Embryonic facial prominence (tissue), 1 donor: ENCODE results near the gene HMCN1.

ENCODE experiments used
- DNase-seq: peaks from one replicate; pipeline ENCODE4 v3.0.0-alpha.2; 2016; ENCODE audit errors: extremely low spot score

Gene HMCN1

DNA sequence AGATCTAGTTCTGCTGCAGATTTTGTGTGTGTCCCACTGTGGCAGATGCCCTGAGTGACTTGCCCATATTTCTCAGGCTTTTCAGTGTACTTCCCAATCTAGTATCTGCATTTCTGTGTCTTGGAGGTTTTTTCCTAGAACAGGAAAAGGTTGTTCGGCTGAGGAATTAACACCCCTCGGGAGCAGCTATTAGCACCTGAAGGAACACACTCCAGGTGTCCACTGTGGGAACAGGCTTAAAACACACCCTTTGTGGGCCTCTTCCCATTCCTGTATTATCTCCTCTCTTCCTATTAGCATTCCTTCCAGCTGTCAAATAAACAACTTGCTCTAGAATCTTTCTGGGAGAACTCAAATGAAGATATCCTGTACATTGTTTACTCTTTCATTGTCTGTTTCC lies 178.3 kb downstream of the HMCN1 start:
- no peak for DNase-seq

DNA sequence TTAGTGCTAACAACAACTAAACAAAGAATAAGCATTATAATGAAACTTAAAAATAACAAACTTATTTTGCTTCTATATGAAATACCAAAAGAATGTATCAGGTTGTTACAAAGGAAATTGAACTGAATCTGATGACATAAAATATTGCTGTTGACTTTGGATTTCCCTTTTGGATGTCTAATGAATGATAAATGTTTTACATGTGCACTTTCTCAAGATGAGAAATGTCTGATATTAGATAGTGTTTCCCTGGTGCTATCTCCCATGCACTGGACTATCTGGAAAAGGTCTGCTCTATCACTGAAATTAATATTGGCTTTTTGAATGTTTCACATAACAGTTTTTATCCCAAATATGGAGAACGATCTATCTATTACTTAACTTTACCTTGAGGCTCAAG lies 179.9 kb downstream of the HMCN1 start:
- no peak for DNase-seq

DNA sequence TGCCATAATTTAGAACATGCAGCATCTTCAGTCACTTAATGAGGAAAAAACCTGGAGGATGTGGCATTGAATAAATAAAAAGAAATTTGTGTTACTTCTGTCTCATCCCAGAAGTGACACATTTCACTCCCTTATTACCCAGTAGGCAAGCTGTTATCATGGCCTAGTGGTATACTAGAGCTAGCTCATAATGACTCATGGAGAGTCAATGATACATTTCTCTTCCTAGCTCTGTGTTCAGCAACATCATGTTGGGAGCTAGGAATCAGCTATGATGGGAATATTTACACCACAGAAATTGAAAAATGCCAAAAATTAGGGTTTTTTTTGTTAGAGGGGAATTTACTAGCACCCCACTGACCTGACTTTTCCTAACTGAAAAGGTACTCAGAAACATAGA lies 182.7 kb downstream of the HMCN1 start:
- no peak for DNase-seq

DNA sequence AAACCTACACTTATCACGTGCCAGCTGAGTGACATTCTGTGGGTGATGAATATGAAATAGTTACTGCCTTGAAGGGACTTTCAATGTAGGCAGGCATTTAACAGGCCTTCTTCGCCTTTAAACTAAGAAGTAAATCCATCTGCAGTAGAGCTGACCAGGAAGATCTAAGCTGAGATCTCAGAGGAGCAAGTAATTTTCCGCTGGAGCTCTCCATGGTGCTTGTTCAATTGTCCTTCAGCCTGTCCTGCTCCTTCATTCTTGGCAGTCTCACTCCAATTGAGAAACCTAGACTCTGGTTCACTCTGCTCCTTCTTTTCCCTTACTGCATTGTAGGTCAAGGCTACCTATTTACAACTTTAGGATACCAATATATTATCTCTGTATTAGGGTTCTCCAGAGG lies 183.5 kb downstream of the HMCN1 start:
- DNase-seq = no peak

DNA sequence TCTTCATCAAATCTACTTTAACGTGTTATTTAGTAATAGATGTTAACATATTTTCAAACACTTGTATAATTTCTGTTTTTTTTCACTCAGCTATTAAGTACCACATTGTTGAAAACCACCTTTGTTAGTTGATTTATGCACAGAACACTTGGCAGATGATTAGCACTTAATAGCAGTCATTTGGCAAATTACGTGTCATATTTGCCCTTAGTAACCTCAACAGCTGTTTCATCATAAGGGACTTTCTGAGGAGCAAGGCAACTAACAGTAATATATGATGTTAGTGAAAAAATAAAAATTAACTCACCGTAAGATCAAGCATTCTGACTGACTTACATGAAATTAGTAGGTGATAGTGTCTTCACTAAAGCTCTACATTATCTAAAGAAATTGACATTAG lies 186.4 kb downstream of the HMCN1 start:
- no peak for DNase-seq

DNA sequence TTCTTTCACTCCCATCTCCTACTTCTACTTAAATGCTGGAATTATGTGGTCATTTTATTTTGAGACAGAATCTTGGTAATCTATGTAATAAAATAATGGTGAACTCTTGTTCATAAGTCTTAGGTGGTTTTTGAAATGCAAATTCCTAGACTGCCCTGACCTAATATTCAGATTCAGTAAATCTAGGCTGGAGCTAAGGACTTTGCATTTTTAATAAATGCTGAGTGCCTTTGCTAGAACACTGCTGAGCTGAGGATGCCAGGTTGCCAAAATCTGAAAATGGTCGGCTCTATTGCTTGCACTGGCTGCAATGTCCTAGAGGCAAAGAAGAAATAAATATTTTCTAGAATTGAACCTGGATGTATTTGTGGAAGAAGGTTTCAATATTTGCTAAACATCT lies 187.4 kb downstream of the HMCN1 start:
- no peak for DNase-seq

DNA sequence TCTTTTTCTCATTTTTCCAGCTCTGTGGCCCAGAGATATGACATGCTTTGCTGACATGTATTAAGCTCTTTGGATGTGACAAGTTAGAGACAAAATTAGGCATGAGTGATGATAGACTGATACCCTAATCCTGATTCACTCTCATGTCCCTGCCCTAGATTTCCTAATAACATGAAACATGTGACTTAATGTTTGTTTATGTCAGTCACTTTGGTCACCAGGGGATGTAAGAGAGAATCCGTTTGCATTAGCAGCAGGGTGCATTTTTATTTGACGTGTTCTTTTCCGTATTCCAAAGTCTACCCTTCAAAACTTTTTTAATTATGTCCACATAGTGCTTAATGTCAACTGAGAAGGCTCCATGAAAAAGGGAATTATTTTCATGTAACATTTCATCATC lies 192.4 kb downstream of the HMCN1 start:
- no peak for DNase-seq

DNA sequence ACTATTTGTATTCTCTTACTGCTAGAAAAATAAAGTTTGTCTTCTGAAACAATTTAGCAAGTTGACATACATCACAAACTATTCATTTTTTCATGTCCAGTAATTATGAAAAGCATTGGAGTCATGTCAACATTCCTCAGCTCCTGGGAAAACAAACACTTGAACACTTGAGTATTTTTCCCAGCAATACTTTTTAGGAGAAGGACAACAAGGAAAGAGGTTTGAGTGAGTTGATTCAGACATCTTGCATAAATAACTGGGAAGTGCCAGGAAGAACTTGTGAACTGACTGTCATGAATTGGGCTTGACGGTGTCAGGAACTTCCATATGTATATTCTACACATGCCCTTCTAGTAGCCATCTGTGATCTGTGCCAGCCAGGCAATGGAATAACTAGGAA lies 195.6 kb downstream of the HMCN1 start:
- no peak for DNase-seq

DNA sequence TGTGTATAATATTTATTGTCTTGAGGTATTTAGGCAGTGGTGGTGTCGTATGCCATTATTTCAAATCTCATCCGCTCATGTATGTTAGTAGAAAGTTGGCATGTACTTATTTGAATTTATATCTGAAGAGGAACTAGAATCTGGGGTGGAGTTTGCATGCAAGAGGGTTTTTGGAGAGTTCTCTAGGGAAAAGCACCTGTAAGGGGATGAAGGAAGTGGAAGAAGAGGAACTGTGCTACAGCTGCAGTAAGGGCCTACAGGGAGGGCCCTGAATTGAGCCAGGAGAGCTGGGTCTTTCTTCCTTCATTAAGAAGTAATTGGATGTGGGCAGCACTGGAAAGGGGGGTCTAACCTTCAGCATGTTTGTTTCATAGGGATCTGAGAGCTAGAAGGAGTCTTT lies 197.2 kb downstream of the HMCN1 start:
- no peak for DNase-seq

DNA sequence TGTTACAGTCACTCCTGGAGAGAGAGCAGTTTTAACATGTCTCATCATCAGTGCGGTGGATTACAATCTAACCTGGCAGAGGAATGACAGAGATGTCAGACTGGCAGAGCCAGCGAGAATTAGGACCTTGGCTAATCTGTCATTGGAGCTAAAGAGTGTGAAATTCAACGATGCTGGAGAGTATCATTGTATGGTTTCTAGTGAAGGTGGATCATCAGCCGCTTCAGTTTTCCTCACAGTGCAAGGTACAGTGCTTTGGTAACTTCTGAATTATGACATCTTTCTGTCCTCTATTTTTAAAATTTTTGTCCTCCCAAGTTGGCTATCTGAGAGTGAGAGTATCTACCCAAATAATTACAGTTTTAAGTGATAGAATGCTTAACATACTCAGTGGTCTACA lies 199.4 kb downstream of the HMCN1 start:
- no peak for DNase-seq

DNA sequence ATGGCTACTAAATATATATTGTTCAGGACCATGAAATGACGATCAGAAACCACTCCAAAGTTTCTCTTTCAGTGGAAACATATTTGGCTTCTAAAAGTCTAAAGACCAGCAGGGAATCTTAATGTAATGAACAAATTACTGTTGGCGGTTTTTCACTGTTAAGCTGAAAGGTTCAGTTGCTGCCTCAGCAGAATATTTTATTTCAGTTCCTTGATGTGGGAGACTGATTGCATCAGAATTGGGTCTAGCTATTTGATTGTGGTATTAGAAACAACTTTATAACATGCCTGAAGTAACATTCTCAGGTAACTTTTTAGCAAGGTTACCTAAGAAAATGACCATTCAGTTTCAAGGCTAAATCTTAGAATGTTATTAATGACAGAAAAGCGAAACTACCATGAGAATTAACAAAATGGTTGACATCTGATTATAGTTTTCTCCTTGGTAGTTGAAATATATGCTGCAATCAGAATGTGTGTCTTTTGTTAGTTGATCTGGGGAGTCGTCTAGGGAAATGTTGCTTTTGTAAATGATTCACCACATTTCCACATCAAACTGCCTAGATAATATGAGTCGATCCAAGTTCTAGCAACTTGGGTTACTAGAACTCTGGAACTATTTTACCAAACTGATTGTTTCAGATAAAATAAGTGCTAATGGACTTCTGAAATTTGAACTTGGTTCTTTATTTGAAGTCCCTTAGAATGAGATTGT lies 200.4 kb downstream of the HMCN1 start:
- no peak for DNase-seq

DNA sequence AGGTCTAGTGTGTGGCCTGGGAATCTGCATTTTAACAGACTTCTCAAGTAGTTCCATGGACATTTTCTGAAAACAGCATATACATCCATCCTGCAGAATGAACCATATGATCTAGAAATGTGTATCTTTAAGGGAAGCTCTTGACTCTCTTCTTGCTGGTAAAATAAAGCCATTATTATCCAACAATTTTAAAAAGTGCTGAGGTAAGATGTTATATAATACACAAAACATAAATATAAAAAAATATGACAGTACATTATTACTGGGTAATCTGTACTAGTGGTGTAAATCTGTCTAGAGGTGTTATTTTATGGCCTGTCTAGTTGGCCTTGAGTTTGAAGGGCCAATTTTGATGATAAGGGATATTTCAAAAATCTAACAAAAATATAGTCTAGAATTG lies 201.2 kb downstream of the HMCN1 start:
- no peak for DNase-seq

DNA sequence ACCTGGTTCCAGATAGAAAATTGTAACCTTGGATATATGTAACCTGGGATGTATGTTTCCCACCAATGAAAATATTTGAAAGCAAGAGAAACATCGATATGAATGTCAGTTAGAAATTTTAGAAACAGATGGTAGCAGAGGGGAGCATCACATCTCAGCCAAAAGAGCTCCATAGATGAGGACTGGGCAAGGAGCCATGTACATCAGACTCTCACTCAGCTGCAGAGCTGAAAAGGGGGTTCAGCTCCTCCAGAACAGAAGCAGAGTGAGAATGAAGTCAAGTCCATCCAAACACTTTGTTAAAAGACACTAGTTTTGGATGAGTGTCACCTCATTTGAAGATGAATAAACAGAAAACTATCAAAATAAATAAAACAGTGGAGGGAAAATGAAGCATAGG lies 202.4 kb downstream of the HMCN1 start:
- DNase-seq = no peak

DNA sequence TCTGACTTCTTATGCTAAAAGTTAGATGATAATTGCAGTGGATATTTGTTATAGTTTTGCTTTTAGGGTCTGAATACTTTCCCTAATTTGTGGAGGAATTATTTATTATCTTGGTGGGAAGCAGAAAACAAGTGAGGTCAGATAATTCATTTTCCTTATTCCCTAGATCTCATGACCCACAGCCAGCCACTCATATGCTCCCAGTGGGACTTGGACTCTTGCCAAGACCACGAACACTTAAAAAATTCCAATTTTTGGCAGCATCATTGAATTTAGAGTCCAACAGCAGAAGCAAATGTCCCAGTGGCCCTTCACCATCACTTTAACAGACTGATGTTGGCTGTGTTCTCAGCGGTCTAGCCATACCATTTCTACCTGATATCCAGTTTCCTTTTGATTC lies 204.2 kb downstream of the HMCN1 start:
- DNase-seq = no peak

DNA sequence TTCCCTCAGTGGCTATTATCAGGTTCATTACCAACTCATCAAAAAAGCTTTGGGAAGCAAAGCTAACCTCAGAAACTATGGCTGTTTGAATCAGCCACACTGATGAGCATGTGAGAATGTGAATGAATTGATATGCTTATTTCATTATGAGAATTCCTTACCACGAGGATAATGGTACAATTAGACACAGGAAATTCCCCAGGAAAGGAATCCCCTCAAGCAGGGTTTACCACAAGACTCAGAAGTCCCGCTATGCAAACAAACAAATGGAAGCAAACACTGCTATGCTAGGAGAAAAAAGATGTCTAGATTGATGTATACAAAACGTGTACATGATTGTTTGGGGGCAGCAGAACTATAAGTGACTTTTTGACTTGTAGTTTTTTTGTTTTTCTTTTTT lies 205.0 kb downstream of the HMCN1 start:
- no peak for DNase-seq

DNA sequence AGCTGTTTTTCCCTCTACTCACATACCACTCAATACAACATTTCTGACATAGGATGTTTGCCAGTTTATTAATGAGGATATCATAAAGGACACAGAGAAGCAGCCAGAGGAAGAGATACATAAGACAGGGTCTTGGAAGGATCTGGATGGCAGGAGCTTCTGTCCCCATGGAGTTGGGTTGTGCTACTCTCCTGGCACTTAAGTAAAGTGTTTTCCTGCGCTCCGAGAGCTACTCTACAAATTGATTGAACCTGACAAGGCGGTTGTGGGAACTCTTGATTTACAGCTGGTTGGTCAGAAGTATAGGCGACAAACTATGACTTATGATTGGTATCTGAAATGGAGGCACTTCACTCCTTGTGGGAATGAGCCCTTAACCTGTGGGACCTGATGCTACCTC lies 208.8 kb downstream of the HMCN1 start:
- DNase-seq = no peak

DNA sequence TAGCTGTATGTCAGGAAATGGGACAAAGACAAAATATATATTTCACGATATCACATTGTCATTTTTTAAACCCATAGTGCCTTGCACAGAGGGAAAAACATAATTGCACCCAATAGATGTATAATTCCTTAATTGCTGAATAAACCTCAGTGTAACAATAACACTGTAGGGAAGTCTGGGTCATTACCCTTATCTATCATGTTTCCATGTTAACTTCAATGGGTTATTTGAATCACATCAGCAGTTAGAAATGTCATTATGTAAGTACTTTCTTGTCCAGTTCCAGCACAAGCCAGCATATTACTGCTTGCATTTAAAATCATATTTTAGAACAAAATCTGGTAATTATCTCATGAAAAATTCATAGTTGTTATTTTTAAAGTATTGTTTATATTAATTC lies 222.7 kb downstream of the HMCN1 start:
- DNase-seq = no peak

DNA sequence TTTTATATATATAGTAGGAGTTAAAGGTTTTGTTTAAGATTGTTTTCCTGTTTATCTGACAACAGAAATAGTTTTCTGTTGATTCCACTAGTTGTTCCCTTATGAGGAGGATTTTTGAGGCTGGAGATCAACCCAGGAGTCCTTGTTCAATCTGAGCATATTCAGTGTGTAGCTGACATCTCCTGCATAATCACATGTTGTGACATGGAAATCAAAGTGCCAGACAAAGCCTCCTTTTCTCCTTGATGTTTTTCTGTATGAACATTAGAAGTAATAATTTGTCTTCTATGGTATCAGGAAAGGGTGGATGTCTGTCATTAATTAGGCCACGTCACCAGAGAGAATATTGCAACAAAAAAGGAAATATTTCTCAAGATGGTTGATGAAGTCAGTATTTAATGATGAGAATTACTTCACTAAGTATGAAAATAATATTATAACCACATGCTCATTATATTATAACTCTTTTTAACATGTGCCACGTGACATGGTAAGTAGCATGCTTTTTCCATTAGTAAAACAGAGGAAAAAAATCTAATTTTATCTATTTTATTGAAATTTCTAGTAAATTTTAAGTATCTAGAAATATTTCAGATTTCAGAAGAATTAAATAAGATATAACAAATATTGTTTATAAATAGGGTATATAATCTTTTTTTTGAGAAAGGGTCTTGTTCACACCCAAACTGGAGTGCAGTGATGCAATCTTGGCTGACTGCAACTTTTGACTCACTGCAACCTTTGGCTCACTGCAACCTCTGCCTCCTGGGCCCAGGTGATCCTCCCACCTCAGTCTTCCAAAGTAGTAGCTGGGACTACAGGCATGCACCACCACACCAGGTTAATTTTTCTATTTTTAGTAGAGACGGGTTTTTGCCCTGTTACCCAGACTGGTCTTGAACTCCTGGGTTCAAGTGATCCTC lies 223.5 kb downstream of the HMCN1 start:
- DNase-seq = no peak

DNA sequence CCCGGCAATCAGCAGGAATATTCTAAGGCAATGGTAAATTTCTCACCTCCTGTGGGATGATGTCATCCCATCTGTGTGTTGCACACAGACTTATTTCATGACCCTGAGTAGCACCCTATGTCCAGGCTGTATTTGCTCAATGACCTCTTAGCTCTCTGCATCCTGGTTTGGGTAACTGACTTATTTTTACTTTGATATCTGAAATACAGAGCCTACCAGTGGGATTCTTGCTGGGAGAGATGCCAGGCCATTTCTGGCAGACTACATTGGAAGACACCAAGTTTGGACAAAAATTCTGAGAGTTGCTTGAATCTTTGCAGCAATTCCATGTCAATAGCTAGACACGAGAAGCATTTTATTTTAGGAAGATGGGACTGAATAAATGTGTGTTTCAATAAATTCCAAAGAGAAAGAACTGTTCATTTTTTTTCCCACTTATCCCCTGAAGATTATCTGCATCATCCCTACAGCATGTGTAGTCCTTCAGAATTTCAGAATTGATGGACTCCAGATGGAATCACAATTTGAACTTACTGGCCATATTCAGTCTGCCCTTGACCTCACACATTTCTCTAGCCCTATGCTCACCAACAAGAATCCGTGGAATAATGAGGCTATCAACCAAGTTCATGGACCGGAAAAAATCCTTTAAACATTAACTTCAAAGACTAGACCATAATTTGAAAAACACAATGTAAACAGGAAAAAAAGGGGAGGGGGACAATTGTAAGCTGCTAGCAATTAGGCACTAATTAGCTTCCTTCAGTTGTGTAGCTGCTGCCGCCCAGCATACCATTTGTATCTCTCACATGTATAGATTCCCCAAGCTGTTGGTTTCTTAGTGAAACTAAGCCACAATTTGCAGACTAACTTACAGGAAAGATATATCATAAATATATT lies 226.5 kb downstream of the HMCN1 start:
- DNase-seq = no peak

DNA sequence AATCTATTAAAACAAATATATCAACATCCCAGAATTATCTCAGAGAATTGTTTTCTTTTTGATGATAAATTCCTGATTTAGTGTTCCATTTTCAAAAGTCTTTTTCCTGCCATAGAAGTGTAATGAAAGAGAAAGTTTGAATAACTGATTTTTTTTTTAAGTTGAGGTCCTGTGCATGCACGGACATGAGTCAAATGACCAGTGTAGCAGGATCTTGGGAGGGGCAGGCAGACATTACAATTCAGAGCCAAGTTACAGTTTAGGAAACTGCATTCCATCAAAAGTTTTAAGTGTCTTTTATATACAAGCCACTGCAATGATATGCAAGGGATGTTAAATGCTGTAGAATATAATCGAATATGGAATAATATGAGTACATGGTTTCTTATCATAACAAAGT lies 227.5 kb downstream of the HMCN1 start:
- DNase-seq = no peak

DNA sequence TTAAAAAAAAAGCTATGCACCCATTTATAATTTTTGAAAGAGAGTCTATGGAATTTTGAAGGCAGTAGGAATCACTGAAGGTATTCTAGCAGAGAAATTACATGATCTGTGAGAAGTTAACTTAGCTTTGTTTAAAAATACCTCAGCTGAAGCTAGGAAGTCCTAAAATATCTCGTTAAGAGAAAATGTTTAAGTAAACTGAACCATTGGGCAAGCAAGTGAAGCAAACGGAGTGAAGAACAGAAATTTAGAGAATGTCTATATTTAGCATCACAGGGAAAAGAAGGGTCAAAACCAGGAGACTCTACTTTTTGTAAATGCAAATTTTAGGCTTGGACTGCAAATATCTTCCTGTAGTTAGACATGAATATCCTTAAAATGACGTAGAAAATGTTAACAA lies 230.8 kb downstream of the HMCN1 start:
- no peak for DNase-seq

DNA sequence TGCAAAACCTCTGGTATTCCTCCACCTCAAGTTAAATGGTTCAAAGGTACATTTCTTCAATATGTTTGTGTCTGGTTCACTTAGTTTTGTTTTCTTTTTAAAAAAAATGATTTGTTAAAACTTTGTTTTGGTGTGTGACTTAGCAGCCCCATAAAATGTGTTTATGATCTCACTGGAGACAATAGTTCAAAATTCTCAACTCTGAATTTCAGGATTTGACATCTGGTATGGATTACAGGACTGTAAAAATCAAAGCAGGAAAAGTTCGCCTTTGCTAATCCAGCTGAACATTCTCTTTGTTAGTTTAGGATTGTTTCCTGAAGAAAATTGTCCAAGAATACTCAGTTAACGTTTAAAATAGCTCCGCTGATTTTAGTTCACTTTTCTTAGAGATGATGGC lies 231.7 kb downstream of the HMCN1 start:
- peak; percentile 22 for DNase-seq
